HL-60 (cell line): Measurements from ENCODE around the gene RAP1GAP.

Source experiments
- CTCF ChIP-seq: IDR thresholded peaks from one replicate; pipeline ENCODE4 v1.5.1; 2011; ENCODE audit warnings: low read length, control low read depth, inconsistent platforms; ENCODE audit not compliant: insufficient read depth
- GABPA ChIP-seq: IDR thresholded peaks from 2 replicates; pipeline ENCODE4 v1.6.1; 2012; ENCODE audit warnings: low read depth
- SPI1 ChIP-seq: IDR thresholded peaks from 2 replicates; pipeline ENCODE4 v1.6.1; 2012; ENCODE audit warnings: low read depth, mild to moderate bottlenecking, borderline replicate concordance
- TF ChIP-seq, protein P1 (sequence below): IDR thresholded peaks from 2 replicates; pipeline ENCODE4 v1.6.1; 2012; ENCODE audit warnings: low read depth; ENCODE audit not compliant: insufficient replicate concordance

DNA sequence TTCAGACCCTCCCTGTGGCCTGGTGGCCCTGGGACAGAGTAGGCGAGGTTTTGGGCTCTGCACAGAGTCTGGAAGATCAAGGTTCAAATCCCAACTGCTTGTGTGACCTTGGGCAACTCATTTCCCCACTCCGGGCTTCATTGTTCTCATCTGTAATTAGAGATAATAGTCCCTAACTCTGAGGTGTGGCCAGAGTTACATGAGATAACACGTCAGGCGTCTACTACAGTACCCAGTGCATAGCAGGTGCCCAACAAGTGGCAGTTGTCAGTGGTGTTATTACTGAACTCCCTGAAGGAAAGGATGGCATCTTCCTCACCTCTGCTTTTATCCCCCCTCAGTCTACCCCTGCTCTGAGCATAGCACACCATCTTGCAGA is 20.8 kb downstream of the RAP1GAP start:
- no peak for TF ChIP-seq CTCF
- TF ChIP-seq, protein P1, sequence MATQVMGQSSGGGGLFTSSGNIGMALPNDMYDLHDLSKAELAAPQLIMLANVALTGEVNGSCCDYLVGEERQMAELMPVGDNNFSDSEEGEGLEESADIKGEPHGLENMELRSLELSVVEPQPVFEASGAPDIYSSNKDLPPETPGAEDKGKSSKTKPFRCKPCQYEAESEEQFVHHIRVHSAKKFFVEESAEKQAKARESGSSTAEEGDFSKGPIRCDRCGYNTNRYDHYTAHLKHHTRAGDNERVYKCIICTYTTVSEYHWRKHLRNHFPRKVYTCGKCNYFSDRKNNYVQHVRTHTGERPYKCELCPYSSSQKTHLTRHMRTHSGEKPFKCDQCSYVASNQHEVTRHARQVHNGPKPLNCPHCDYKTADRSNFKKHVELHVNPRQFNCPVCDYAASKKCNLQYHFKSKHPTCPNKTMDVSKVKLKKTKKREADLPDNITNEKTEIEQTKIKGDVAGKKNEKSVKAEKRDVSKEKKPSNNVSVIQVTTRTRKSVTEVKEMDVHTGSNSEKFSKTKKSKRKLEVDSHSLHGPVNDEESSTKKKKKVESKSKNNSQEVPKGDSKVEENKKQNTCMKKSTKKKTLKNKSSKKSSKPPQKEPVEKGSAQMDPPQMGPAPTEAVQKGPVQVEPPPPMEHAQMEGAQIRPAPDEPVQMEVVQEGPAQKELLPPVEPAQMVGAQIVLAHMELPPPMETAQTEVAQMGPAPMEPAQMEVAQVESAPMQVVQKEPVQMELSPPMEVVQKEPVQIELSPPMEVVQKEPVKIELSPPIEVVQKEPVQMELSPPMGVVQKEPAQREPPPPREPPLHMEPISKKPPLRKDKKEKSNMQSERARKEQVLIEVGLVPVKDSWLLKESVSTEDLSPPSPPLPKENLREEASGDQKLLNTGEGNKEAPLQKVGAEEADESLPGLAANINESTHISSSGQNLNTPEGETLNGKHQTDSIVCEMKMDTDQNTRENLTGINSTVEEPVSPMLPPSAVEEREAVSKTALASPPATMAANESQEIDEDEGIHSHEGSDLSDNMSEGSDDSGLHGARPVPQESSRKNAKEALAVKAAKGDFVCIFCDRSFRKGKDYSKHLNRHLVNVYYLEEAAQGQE, result no peak
- TF ChIP-seq SPI1, result no peak
- no peak for TF ChIP-seq GABPA
